HCT116 (cell line): ENCODE data around the gene SUPT20HL2.
"Not testable (repeated sequence)": the region's sequence is repeated elsewhere in the genome, so short reads cannot be mapped to it uniquely, and the experiment has no call there.

Experiments
- CTCF ChIP-seq, 3 experiments: fragments of 200-600 bp in 1 of 3; sonication (generic) in 1 of 3; IDR thresholded peaks in 2 of 3; conservative IDR thresholded peaks in 1 of 3; 2 replicates each; pipeline ENCODE4 v1.5.1; 2012 to 2017; ENCODE audit warnings: low read depth in 2 of 3, low read length in 2 of 3, antibody characterized with exemption in 1 of 3, borderline replicate concordance in 1 of 3, control low read depth in 1 of 3, mild to moderate bottlenecking in 1 of 3, mixed read lengths in 1 of 3, mixed run types in 1 of 3, moderate library complexity in 1 of 3; ENCODE audit not compliant: insufficient read depth in 1 of 3
- RAD21 ChIP-seq: IDR thresholded peaks from 2 replicates; pipeline ENCODE4 v1.6.1; 2012; ENCODE audit warnings: low read depth, mild to moderate bottlenecking
- REST ChIP-seq: IDR thresholded peaks from 2 replicates; pipeline ENCODE4 v1.6.1; 2012; ENCODE audit warnings: low read depth

DNA sequence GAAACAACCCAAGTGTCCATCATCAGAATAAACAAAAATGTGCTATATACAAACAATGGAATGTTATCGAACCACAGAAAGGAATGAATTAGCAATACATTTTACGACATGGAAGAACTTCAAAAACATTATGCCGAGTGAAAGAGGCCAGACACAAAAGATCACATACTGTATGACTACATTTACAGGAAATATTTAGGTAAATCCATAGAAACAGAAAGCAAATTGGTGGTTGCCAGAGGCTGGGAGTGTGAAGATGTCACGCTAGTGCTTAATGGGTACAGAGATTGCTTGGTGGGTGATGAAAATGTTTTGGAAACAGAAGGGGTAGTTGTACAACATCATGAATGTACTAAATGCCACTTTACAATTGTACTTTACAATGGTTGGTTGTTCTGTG is 5.1 kb downstream of the SUPT20HL2 start:
- TF ChIP-seq CTCF (IDR thresholded peaks at IDR 0.05 in 2 of 3, conservative IDR thresholded peaks at IDR 0.05 in 1 of 3; ENCODE audit: borderline replicate concordance in 1 of 3, insufficient read depth in 1 of 3, low read depth in 2 of 3, low read length in 2 of 3); RAD21; REST: not testable (repeated sequence)
